ENCODE results near the gene TCERG1L.

DNA sequence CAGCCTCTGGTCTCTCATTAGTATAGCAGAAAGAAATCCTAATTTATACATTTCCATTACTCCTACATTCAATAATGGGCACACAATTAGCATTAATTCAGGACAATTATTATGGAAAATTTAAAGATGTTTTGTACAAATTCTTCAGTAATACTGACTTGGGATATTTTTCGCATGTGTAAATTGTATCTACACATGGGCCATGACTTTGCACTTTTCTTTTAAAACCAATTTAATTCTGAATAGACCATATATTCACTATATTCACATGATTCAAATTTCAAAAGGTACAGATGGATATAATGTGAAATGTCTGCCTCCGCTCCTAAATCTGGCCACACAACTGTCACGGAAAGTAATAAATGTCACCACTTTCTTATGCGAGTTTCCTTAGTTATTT lies 123.0 kb downstream of the TCERG1L start:
- no peak for TF ChIP-seq SIN3A (IDR thresholded peaks at IDR 0.05; ENCODE audit: borderline replicate concordance, low read depth, low read length)
- TF ChIP-seq MXI1 (IDR thresholded peaks at IDR 0.05; ENCODE audit: low read depth, low read length) = no peak
- TF ChIP-seq, protein P1, sequence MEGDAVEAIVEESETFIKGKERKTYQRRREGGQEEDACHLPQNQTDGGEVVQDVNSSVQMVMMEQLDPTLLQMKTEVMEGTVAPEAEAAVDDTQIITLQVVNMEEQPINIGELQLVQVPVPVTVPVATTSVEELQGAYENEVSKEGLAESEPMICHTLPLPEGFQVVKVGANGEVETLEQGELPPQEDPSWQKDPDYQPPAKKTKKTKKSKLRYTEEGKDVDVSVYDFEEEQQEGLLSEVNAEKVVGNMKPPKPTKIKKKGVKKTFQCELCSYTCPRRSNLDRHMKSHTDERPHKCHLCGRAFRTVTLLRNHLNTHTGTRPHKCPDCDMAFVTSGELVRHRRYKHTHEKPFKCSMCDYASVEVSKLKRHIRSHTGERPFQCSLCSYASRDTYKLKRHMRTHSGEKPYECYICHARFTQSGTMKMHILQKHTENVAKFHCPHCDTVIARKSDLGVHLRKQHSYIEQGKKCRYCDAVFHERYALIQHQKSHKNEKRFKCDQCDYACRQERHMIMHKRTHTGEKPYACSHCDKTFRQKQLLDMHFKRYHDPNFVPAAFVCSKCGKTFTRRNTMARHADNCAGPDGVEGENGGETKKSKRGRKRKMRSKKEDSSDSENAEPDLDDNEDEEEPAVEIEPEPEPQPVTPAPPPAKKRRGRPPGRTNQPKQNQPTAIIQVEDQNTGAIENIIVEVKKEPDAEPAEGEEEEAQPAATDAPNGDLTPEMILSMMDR (IDR thresholded peaks at IDR 0.05) = no peak
